HG03378 (cell line): Measurements from ENCODE around the gene ITGA8.
"Not testable (repeated sequence)": the region's sequence is repeated elsewhere in the genome, so short reads cannot be mapped to it uniquely, and the experiment has no call there.

Experiments used
- ATAC-seq: cut with Tn5 transposase; IDR thresholded peaks from one replicate; pipeline ENCODE4 v1.9.1; 2021; ENCODE audit warnings: mild to moderate bottlenecking, moderate library complexity; ENCODE audit not compliant: unreplicated experiment

The ITGA8 gene

GRCh38 chr10:15690031-15690430, 29.7 kb downstream of the ITGA8 start:
- no peak for ATAC-seq

GRCh38 chr10:15684768-15685167, 35.0 kb downstream of the ITGA8 start:
- no peak for ATAC-seq

DNA sequence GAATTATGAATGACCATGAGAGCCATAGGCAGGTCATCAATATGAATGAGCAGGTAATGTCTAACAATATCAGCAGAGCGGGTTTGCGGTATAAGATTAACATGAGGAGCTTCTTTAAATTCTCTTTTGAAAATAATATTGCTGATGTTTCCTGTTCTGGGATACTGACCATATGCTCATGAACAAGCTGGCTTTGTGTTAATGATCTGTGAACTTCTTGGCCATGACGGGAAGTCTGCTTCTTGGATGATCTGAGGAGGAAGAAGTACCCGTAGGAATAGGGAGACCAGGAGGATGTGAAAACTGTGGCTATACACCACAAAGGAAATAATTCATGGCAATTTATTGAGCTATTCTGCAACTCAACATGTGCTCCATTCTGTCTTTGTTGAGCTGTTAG, 38.6 kb downstream of the ITGA8 start:
- ATAC-seq, result no peak

DNA sequence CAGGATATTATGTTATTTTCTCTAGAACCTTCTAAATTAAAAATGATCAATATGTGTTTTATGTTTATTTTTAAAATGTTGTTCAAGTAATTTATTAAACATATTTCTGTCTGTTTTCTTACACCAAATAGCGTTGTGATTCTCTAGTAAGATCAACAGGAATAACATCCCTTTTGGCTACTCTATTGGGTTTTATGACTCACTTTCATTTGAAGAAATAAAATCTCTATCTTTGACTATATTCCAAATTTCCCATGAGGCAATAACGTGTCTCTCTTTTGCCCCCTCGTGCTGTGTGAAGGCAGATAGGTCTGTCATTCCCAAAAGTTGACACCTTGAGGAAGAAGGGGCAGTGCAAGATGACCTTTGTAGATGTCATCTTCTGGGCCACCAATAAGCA, 40.9 kb downstream of the ITGA8 start:
- ATAC-seq, result no peak

GRCh38 chr10:15672469-15672868, 47.3 kb downstream of the ITGA8 start:
- no peak for ATAC-seq

DNA sequence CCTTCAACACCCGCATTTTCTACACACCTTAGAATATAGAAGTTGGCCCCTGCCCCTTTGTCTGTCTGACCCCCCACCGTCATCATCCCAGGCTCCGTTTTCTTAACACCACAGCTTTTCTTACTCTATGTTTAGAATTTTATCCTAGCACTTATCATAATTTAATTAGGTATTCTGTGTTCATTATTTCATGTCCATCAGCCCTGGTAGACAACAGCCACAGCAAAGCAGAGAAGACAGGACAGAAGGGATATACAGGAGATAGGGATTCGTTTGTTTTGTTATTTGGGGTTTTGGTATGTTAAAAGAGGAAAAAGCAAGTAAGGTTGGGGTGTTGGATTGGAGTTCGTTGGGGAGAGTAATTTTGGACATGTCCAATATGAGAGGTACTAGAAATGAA, 48.8 kb downstream of the ITGA8 start:
- ATAC-seq, result no peak

DNA sequence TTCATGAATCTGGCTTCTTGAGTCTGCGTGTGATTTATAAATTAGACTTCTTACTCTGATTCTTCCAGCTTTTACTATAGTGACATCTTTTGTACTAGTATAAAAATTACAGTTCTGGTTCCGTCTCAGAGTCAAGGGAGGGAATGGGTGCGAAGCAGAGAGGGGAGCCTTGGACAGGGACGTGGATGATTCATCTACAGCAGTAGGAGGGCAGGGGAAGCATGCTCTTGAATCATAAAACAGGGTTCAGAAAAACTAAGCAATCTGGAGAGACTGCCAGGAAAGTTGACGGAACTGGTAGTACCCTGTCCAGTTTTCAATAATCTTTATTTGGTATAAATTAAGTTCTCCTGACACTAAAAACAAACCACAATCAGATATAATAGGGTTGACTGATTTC, 58.1 kb downstream of the ITGA8 start:
- ATAC-seq, result no peak

GRCh38 chr10:15660990-15661389, 58.7 kb downstream of the ITGA8 start:
- ATAC-seq, result no peak

- ATAC-seq, result no peak
These were observed 61.5 kb downstream of the ITGA8 start for GRCh38 chr10:15658069-15658702.

DNA sequence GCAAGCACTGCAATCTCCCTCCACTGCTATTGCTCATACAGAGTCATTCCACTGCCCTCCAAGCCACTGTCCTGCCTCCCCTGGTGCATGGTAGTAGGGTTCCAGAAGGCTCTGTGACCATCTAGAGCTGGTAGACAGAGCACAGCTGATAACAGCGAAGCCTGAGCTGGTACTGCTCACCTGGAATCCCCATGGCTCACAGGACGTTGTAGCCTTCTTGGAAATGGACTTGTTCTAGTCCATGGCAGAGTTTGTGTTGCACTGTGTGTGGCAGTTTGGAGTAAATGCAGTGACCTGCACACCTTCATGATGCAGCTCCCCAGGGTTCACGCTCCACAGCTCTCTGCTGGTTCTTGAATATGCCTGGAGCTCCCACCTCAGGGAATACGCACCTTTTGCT, 67.0 kb downstream of the ITGA8 start:
- no peak for ATAC-seq

DNA sequence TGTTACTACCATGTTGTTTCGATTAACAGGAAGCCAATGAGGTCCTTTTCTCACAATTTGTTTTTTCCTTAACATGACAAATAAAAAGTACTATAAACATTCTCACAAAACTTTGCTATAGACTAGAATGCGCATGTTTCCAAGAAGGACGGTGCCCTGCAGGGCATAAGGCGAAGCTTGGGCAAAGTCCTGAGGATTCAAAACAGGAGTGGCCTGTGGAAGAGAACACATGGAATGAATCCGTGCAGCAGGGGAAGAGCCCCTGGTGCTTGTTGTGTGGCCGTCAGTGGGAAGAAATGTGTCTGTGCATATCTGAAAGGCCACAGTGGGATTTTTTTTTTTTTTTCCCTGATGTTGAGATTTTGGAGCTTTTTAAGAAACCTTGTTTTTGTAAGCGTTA, 67.6 kb downstream of the ITGA8 start:
- ATAC-seq, result no peak

DNA sequence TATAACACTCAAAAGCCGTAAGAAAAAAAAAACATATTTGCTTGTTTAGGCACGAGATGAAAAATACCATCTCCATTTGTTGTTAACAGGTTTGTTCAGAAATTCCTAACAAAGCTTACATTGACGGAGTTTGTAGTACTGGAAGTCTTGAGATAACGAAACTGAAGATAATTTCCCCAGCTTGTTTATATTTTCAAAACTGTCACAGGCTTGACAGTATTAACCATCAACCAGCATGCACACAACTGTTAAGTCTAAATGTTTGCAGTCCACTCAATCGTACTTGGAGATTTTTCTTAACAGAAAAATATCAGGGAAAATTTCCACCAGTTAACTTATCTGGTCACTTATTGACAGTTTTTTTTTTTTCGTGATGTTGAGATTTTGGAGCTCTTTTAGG, 68.5 kb downstream of the ITGA8 start:
- no peak for ATAC-seq

DNA sequence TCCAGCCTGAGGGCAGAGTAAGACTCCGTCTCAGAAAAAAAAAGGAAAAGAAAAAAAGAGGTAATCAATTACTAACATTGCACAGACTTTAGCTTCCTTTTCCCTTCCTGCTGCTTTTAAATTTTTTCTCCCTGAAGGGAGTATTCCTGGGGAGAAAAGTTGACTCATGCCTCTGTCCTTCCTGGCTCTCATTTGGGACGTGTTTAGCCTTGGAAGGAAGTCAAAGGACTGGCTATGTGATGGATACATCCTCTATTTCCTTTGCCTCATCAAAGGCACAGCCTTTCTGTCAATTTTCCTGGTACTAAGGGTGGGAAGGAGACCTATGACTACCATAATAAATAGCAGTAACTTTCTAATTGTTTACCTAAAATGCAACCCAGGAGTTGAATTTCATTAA, 77.6 kb downstream of the ITGA8 start:
- no peak for ATAC-seq

- ATAC-seq, result no peak
These were observed 79.1 kb downstream of the ITGA8 start for GRCh38 chr10:15640536-15641085.

DNA sequence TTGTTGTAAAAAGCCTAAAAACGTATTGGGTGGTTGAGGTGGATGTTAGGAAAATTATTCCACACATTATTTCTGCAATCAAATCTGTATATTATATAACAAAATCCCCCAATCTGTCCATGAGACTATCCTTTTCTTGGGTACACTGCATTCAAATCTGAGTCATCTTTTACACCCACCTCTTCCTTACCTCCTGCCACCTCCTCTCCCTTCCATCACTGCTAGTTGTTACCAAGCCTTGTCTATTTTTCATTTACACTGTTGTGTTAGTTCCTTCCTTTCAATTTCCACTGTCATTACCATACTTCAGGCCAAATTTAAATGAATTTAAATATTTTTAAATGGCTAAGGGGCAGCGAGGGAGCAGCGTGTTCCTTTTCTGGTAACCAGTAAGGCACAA, 83.3 kb downstream of the ITGA8 start:
- no peak for ATAC-seq

DNA sequence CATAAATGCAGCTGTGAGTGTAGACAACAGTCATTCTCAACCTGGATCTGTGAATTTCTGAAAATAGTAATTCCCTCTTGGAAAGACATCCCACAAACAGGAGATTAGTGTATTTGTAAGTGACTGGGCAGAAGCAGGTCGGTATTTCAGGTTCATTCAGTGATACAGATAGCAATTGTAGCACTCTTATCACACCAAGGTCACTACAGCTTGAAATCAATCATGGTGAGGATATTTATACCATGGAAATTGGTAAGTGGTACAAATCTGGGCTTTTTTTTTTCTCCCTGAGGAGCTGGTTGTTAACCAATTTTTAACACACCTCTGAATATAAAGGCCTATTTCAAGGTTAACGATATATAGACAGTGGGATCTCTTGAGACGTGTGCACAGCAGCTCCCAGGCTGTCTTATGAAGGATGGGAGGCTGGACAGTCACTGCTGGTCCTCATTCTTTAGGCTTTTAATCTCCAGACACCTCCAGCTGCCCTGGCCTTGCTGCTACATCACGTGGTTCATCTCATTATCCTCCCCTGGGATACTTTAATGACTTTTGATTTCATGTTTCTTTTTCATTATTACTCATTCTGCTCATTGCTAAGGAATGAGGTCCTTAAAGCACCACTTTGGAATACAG, 87.1 kb downstream of the ITGA8 start:
- ATAC-seq, result no peak

- not testable (repeated sequence) for ATAC-seq
These were observed 88.5 kb downstream of the ITGA8 start for GRCh38 chr10:15631205-15631604.

- ATAC-seq, result no peak
These were observed 89.4 kb downstream of the ITGA8 start for GRCh38 chr10:15630353-15630752.

DNA sequence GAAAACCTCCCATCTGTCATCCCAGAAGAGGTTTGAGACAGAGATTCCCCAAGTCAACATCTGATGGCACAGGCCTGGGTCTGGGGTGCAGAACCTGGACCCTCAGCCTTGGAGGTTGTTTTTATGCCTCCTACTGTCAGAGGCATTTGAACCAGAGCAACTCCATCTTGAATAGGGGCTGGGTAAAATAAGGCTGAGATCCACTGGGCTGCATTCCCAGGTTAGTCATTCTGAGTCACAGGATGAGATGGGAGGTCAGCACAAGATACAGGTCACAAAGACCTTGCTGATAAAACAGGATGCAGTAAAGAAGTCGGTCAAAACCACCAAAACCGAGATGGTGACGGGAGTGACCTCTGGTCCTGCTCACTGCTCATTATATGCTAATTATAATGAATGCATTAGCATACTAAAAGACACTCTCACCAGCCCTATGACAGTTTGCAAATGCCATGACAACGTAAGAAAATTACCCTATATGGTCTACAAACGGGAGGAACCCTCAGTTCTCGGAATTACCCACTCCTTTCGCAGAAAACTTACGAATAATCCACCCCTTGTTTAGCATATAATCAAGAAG, 92.0 kb downstream of the ITGA8 start:
- ATAC-seq, result no peak

DNA sequence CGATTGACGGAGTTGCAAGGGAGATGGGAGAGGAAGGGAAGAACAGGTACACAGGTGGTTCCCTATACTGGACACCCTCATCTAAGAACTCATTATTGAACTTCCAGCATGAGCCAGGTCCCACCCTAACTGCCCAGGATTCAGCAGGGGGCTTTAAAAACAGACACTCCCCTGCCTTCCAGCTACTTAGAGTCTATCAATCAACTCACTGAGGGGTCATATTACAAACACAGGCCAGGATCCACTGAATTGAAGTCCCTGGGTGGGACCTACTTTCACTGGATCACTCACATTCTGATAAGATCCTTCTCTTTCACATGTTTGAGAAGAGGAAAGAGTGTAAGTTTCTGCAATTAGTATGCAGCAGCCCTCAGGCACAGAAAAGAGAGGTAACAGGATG, 92.8 kb downstream of the ITGA8 start:
- no peak for ATAC-seq

- ATAC-seq, result no peak
These were observed 94.5 kb downstream of the ITGA8 start for GRCh38 chr10:15625261-15625660.
